ENCODE measurements around the gene MROH2A.

MROH2A gene

DNA sequence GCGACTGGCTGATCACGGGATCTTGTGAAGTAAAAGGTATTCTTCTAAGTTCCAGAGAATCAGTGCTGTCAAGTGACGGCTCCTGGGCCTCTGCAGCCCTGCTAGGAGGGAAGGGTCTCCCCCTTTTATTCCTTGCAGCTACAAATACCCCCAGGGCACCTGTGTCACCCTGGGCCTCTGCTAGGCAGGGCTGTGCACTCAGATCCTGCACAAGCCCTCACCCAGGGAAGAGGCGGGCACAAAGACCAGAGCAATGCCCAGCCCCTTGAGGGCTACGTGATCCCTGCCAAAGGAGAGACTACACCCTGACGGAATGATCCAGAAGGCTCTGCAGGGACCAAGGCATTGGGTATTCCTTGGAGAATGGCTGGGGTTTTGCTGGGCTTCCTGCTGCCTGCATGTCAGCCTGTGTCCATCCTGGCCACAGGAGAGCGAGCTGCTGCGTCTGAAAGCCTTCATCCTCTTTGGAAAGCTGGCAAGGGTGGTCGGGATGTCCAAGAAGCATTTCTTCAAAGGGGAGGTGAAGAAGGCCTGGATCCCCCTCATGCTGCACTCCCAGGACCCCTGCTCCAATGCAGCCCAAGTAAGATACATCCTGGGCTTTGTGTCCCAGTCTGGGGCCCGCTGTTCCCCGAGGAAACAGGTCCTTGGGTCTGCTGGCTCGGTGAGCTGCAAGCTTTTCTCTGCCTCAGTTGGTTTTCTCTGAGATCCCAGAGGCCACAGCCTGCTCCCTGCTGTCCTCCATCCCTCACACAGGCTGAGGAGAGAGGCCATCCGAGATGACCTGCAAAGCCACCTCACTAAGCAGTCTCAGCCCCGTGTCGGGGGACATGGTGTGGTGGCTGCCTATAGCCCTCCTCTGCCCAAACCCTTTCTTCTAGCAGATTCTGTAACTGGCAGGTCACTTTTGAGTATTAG, 51.3 kb downstream of the MROH2A start:
- in situ Hi-C loops (cut with MboI; ENCODE audit: low pct_unique_long_range_greater_than_20kb, low sequenced_read_pairs, unreplicated experiment), result no loop called here
- DNase-seq (ENCODE audit: low spot score), result no peak
- TF ChIP-seq, protein P1, sequence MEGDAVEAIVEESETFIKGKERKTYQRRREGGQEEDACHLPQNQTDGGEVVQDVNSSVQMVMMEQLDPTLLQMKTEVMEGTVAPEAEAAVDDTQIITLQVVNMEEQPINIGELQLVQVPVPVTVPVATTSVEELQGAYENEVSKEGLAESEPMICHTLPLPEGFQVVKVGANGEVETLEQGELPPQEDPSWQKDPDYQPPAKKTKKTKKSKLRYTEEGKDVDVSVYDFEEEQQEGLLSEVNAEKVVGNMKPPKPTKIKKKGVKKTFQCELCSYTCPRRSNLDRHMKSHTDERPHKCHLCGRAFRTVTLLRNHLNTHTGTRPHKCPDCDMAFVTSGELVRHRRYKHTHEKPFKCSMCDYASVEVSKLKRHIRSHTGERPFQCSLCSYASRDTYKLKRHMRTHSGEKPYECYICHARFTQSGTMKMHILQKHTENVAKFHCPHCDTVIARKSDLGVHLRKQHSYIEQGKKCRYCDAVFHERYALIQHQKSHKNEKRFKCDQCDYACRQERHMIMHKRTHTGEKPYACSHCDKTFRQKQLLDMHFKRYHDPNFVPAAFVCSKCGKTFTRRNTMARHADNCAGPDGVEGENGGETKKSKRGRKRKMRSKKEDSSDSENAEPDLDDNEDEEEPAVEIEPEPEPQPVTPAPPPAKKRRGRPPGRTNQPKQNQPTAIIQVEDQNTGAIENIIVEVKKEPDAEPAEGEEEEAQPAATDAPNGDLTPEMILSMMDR (IDR thresholded peaks at IDR 0.05; ENCODE audit: extremely low read depth, insufficient read depth, missing control alignments), result no peak

DNA sequence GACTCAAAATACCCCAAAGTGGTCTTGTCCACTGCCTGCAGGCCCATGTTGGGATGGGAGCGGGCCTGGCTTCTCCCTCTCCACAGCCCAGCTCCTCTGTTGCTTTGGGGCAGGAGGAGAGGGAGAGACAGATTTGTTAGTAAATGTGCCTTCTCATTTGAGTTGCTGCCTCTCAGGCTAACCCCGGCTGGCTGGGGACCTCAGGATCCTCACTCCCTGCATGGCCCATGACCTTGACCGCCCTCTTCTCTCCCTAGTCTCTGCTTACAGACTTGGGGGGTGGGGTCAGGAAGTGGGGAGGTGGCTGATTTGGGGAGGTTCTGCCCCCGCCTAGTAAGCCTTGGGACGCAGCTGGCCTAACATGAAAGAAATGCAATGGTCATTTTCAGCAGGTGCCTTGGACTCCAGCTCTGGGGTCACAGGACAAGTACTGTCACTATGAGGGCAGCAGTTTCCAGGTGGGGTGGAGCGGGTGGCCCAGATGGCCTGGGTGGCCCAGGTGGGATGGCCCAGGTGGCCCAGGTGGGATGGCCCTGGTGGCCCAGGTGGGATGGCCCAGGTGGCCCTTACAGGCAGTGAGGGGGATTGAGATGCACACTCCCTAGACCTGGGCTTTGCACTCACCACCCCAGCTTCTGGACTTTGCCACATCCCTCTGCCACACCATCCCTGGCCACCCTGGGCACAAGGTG, 52.1 kb downstream of the MROH2A start:
- in situ Hi-C loops (cut with MboI; ENCODE audit: low pct_unique_long_range_greater_than_20kb, low sequenced_read_pairs, unreplicated experiment), result no loop called here
- TF ChIP-seq, protein P1 (IDR thresholded peaks at IDR 0.05; ENCODE audit: extremely low read depth, insufficient read depth, missing control alignments), result no peak
- no peak for DNase-seq (ENCODE audit: low spot score)

DNA sequence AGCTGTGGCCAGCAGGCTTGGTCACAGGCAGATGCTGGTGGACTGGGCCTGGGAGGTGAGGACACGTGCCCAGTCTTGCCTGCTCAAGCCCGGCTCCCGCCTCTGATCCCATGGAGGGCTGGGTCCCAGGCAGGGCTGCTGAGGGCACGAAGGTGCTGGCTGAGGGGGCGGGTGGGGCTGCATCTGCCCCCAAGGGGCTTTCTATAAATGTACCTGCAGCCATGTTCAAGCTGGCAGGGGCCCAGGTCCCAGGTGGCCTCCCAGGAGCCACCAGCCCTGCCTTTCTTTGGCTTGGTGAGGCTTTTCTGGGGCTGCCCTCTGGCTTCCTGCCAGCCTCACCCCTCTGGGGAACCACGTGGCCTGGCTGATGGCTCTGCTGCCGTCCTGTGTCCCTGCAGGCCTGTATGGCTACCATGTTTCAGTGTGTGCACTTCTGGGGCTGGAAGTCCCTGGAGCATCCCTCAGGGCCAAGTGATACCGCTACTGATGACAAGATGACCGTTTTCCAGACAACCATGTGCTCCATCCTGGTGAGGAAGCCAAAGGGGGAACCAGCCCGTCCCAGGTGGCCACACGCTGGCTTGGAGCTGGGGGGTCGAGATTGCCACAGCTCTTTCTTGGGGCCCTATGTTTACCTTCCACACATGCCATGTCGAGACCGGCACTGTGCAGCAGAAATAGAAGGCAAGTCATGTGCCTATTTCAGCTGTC, 53.0 kb downstream of the MROH2A start:
- TF ChIP-seq, protein P1 (IDR thresholded peaks at IDR 0.05; ENCODE audit: extremely low read depth, insufficient read depth, missing control alignments), result no peak
- in situ Hi-C loops (cut with MboI; ENCODE audit: low pct_unique_long_range_greater_than_20kb, low sequenced_read_pairs, unreplicated experiment), result no loop called here
- DNase-seq (ENCODE audit: low spot score), result no peak

DNA sequence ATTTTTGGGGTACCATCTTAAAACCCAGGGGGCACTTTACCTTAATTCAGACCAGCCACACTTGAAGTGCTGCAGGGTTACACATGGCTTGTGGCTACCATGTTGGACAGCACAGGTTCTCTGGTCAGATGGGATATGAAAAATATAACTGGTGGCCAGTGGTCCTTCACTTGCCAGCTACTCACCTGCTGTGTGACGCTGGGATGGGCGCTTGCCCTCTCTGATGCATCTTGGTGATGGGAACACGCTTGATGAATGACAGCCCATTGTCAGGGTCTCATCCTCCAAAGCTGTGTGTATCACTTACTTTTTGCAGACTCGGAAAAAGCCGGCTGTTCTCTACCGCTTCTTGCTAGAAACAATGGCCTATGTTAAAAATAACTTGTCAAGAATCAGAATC, 53.7 kb downstream of the MROH2A start:
- TF ChIP-seq, protein P1 (IDR thresholded peaks at IDR 0.05; ENCODE audit: extremely low read depth, insufficient read depth, missing control alignments), result no peak
- in situ Hi-C loops (cut with MboI; ENCODE audit: low pct_unique_long_range_greater_than_20kb, low sequenced_read_pairs, unreplicated experiment), result no loop called here

DNA sequence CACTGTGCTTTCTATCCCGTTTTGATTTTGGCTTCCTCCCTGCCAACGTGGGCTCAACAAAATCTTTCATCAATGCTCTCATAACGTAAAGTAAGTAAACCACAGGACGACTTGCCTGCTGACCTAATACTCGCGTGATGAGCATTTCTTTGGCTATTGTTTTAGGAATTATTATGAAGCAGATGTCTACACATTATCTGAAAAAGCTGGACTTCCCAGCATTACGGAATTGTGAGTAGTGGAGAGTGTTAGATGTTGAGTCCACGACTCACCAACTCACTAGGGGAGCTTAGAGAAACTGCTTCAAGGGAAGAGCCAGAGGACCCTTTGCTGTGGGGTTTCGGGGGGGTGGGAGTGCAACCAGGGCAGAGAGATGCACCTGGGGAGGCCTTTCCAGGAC, 54.3 kb downstream of the MROH2A start:
- TF ChIP-seq, protein P1 (IDR thresholded peaks at IDR 0.05; ENCODE audit: extremely low read depth, insufficient read depth, missing control alignments), result no peak
- in situ Hi-C loops (cut with MboI; ENCODE audit: low pct_unique_long_range_greater_than_20kb, low sequenced_read_pairs, unreplicated experiment), result no loop called here
- DNase-seq (ENCODE audit: low spot score), result no peak

More for the DNA sequence above, 53.7 kb downstream of the MROH2A start:
- DNase-seq (ENCODE audit: low spot score), result no peak

DNA sequence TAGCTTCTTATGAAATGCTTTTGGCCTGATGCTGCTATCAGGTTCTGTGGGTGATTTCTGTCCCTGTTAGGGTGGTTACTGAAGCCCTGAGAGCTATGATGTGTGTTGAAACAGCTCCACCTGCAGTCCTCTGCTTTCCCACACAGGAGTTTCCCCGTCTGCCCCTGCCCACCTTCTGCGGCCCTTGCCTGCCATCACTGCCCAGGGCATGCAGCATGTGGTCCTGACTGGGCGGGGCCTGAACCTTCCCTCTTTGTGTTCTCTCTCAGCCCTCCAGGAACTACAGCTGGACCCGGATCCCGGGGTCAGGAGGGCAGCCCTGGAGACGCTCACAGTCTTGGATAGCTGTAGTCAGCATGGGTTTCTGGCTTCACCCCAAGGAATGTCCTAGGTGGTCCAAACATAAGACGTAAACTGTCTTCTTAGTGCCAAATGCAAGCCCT, 54.8 kb downstream of the MROH2A start:
- in situ Hi-C loops (cut with MboI; ENCODE audit: low pct_unique_long_range_greater_than_20kb, low sequenced_read_pairs, unreplicated experiment), result no loop called here
- TF ChIP-seq, protein P1 (IDR thresholded peaks at IDR 0.05; ENCODE audit: extremely low read depth, insufficient read depth, missing control alignments), result peak; percentile 30
- DNase-seq (ENCODE audit: low spot score), result peak; percentile 52

Data from GM13977 (cell line).